KMS-11 (cell line): Measurements from ENCODE around the gene PACRGL.
"Not testable (repeated sequence)": the region's sequence is repeated elsewhere in the genome, so short reads cannot be mapped to it uniquely, and the experiment has no call there.

Experiments
- H2AFZ ChIP-seq: fragments of 200-600 bp; sonication (generic); 2 replicates; pipeline ENCODE4 v1.6.1; 2016; ENCODE audit warnings: antibody characterized with exemption, mixed run types, low read depth
- H3K27ac ChIP-seq: fragments of 200-600 bp; sonication (generic); 2 replicates; pipeline ENCODE4 v1.6.1; 2016; ENCODE audit warnings: mild to moderate bottlenecking, mixed run types
- H3K27me3 ChIP-seq: fragments of 200-600 bp; sonication (generic); 2 replicates; pipeline ENCODE4 v1.6.1; 2017; ENCODE audit warnings: mild to moderate bottlenecking, low read depth, mixed run types, moderate library complexity; ENCODE audit not compliant: insufficient read depth
- H3K36me3 ChIP-seq: fragments of 200-600 bp; sonication (generic); 2 replicates; pipeline ENCODE4 v1.6.1; 2017; ENCODE audit warnings: mild to moderate bottlenecking, mixed run types; ENCODE audit not compliant: insufficient read depth
- H3K4me1 ChIP-seq: fragments of 200-600 bp; sonication (generic); 2 replicates; pipeline ENCODE4 v1.6.1; 2016; ENCODE audit warnings: mild to moderate bottlenecking, low read depth, mixed run types; ENCODE audit not compliant: poor library complexity, severe bottlenecking
- H3K4me2 ChIP-seq: fragments of 200-600 bp; sonication (generic); 2 replicates; pipeline ENCODE4 v1.7.0; 2016; ENCODE audit warnings: mild to moderate bottlenecking, mixed run types
- H3K4me3 ChIP-seq: fragments of 200-600 bp; sonication (generic); IDR thresholded peaks from 2 replicates; pipeline ENCODE4 v1.6.1; 2017; ENCODE audit warnings: low read depth, low read length, mixed read lengths; ENCODE audit not compliant: insufficient read depth
- H3K79me2 ChIP-seq: fragments of 200-600 bp; sonication (generic); 2 replicates; pipeline ENCODE4 v1.6.1; 2016; ENCODE audit warnings: low read depth, mixed run types; ENCODE audit not compliant: insufficient read depth
- H3K9ac ChIP-seq: fragments of 200-600 bp; sonication (generic); 2 replicates; pipeline ENCODE4 v1.6.1; 2016; ENCODE audit warnings: mild to moderate bottlenecking, mixed run types
- H4K20me1 ChIP-seq: fragments of 200-600 bp; sonication (generic); 2 replicates; pipeline ENCODE4 v1.6.1; 2016; ENCODE audit warnings: mild to moderate bottlenecking, mixed run types; ENCODE audit not compliant: insufficient read depth
- CTCF ChIP-seq: fragments of 200-600 bp; sonication (generic); conservative IDR thresholded peaks from 2 replicates; pipeline ENCODE4 v1.6.1; 2017; ENCODE audit warnings: low read depth, mild to moderate bottlenecking, antibody characterized with exemption, low read length, moderate library complexity, mixed read lengths

The PACRGL gene

GRCh38 chr4:20724915-20725314 lies 24.7 kb downstream of the PACRGL start:
- no peaks in the 10 kb centered on the region for H3K36me3 ChIP-seq
- no peak overlapping the region for H3K9ac ChIP-seq
- no peak overlapping the region for H3K4me3 ChIP-seq
- no peaks in the 10 kb centered on the region for H3K4me1 ChIP-seq
- no peak overlapping the region for H3K27ac ChIP-seq
- no peak for TF ChIP-seq CTCF
- H3K4me2 ChIP-seq, result no peak overlapping the region
- no peaks in the 10 kb centered on the region for H3K27me3 ChIP-seq
- H2AFZ ChIP-seq, result no peak overlapping the region
- H3K79me2 ChIP-seq, result no peaks in the 10 kb centered on the region
- no peaks in the 10 kb centered on the region for H4K20me1 ChIP-seq

DNA sequence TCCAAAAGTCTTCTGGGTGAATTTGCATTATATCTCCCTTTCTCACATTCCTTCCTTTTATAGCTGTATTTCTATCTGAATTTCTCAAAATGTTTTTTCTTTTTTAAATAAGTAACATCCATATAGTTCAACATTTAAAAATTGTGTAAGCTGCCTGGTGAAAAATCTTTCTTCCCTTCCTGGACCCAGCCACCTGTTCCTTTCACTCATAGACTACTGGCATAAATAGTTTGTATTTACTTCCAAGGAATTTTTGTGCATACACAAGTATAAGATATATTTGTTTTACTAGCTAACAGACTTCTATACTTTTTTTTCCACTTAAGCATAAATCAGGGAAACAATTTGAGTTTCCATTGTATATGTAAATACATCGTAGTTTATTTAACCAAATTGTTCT lies 35.7 kb downstream of the PACRGL start:
- no peaks in the 10 kb centered on the region for H3K36me3 ChIP-seq
- no peaks in the 10 kb centered on the region for H3K4me1 ChIP-seq
- H3K27me3 ChIP-seq, result no peaks in the 10 kb centered on the region
- no peak overlapping the region for H3K4me3 ChIP-seq
- no peaks in the 10 kb centered on the region for H4K20me1 ChIP-seq
- no peak overlapping the region for H2AFZ ChIP-seq
- TF ChIP-seq CTCF, result no peak
- no peak overlapping the region for H3K27ac ChIP-seq
- H3K79me2 ChIP-seq, result no peaks in the 10 kb centered on the region
- H3K4me2 ChIP-seq, result no peak overlapping the region
- no peak overlapping the region for H3K9ac ChIP-seq

- not testable (repeated sequence) for H3K4me3 ChIP-seq, H3K36me3 ChIP-seq, H2AFZ ChIP-seq, H3K27me3 ChIP-seq, H4K20me1 ChIP-seq, H3K4me1 ChIP-seq, H3K9ac ChIP-seq, H3K79me2 ChIP-seq, H3K4me2 ChIP-seq, H3K27ac ChIP-seq
These were observed 45.7 kb downstream of the PACRGL start for GRCh38 chr4:20746000-20746399.

GRCh38 chr4:20752641-20753040 lies 52.4 kb downstream of the PACRGL start:
- no peak for TF ChIP-seq CTCF
- H3K36me3 ChIP-seq, result no peaks in the 10 kb centered on the region
- H3K79me2 ChIP-seq, result no peaks in the 10 kb centered on the region
- H3K4me3 ChIP-seq, result no peak overlapping the region
- H3K4me2 ChIP-seq, result no peak overlapping the region
- no peak overlapping the region for H2AFZ ChIP-seq
- H3K9ac ChIP-seq, result no peak overlapping the region
- H3K27ac ChIP-seq, result no peak overlapping the region
- no peaks in the 10 kb centered on the region for H4K20me1 ChIP-seq
- no peaks in the 10 kb centered on the region for H3K27me3 ChIP-seq
- no peaks in the 10 kb centered on the region for H3K4me1 ChIP-seq

DNA sequence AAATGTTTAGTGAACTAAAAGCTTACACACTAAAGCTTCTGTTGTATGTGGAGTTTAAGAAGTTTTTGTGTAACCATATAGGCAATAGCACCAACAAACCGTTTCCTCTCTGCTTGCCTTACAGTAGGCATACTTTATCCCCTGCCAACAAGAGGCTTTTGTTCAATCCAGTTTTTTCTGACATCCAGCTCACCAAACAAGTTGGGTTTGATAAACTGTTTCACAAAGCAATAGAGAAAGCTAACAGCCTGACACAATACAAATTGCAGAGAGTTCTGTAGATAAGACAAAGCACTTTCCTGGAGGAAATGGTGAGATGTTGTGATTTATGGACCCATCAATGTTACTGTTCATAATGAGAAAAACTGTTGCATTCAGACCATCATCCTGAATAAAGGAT lies 53.8 kb downstream of the PACRGL start:
- no peaks in the 10 kb centered on the region for H4K20me1 ChIP-seq
- H2AFZ ChIP-seq, result no peak overlapping the region
- H3K9ac ChIP-seq, result no peak overlapping the region
- no peaks in the 10 kb centered on the region for H3K4me1 ChIP-seq
- H3K27ac ChIP-seq, result no peak overlapping the region
- TF ChIP-seq CTCF, result no peak
- H3K79me2 ChIP-seq, result no peaks in the 10 kb centered on the region
- no peaks in the 10 kb centered on the region for H3K36me3 ChIP-seq
- H3K4me3 ChIP-seq, result no peak overlapping the region
- no peak overlapping the region for H3K4me2 ChIP-seq
- no peaks in the 10 kb centered on the region for H3K27me3 ChIP-seq
